CD14-positive monocyte (primary cell): ENCODE measurements around the gene MAP3K7. TPM values are rescaled to one million over a fixed set of nuclear protein-coding genes. Genes with fewer than 3 reads are reported as not detected.

ENCODE experiments used
- DNase-seq, 3 donors: peaks; one replicate each; pipeline ENCODE4 v3.0.0-alpha.2; 2011 to 2022
- H2AFZ ChIP-seq: 2 replicates; pipeline ENCODE4 v1.6.0; 2012; ENCODE audit warnings: mild to moderate bottlenecking, low read depth, low read length, inconsistent platforms; ENCODE audit not compliant: insufficient read depth, poor library complexity, severe bottlenecking
- H3K27ac ChIP-seq, 2 donors: 1 replicate in 1 of 2; 2 replicates in 1 of 2; pipeline ENCODE4 v1.5.1; 2012 to 2013; ENCODE audit warnings: low read length in 2 of 2, control low read depth in 1 of 2, inconsistent platforms in 1 of 2, low read depth in 1 of 2, mild to moderate bottlenecking in 1 of 2
- H3K27me3 ChIP-seq, 2 donors: one replicate each; pipeline versions ENCODE4 v1.6.0 to v1.6.1; 2011 to 2013; ENCODE audit warnings: low read length in 2 of 2; ENCODE audit not compliant: control insufficient read depth in 2 of 2, insufficient read depth in 2 of 2
- H3K36me3 ChIP-seq, 2 donors: replicated peaks in 1 of 2; 1 replicate in 1 of 2; 2 replicates in 1 of 2; pipeline versions ENCODE4 v1.5.1 to v1.6.1; 2012 to 2013; ENCODE audit warnings: low read length in 2 of 2, control low read depth in 1 of 2, inconsistent platforms in 1 of 2, mild to moderate bottlenecking in 1 of 2; ENCODE audit not compliant: insufficient read depth in 2 of 2, control insufficient read depth in 1 of 2
- H3K4me1 ChIP-seq, 2 donors: 1 replicate in 1 of 2; 2 replicates in 1 of 2; pipeline versions ENCODE4 v1.5.1 to v1.6.1; 2012 to 2013; ENCODE audit warnings: low read length in 2 of 2, control low read depth in 1 of 2, inconsistent platforms in 1 of 2, mild to moderate bottlenecking in 1 of 2, moderate library complexity in 1 of 2; ENCODE audit not compliant: insufficient read depth in 2 of 2, control insufficient read depth in 1 of 2
- H3K4me2 ChIP-seq: replicated peaks from 2 replicates; pipeline ENCODE3; 2012; ENCODE audit warnings: low read length, moderate library complexity, mild to moderate bottlenecking; ENCODE audit not compliant: poor library complexity, severe bottlenecking; ENCODE audit errors: extremely low read depth
- H3K4me3 ChIP-seq, 3 experiments: fragments of 200-600 bp in 1 of 3; sonication (generic) in 1 of 3; replicated peaks in 1 of 3; 1 replicate in 2 of 3; 2 replicates in 1 of 3; pipeline ENCODE4 v1.5.1; 2011 to 2013; ENCODE audit warnings: low read length in 3 of 3, mild to moderate bottlenecking in 3 of 3, control low read depth in 2 of 3, low read depth in 2 of 3, inconsistent platforms in 1 of 3, moderate library complexity in 1 of 3
- H3K79me2 ChIP-seq: 2 replicates; pipeline ENCODE4 v1.6.0; 2012; ENCODE audit warnings: mild to moderate bottlenecking, control low read depth, inconsistent platforms, low read length, moderate library complexity; ENCODE audit not compliant: insufficient read depth
- H3K9ac ChIP-seq: 2 replicates; pipeline ENCODE4 v1.6.0; 2017; ENCODE audit warnings: low read length, mild to moderate bottlenecking; ENCODE audit not compliant: insufficient read depth, poor library complexity, severe bottlenecking
- H3K9me3 ChIP-seq, 2 donors: replicated peaks in 1 of 2; 1 replicate in 1 of 2; 2 replicates in 1 of 2; pipeline versions ENCODE4 v1.5.1 to v1.6.1; 2012 to 2013; ENCODE audit warnings: low read length in 2 of 2, control low read depth in 1 of 2; ENCODE audit not compliant: control insufficient read depth in 1 of 2, insufficient read depth in 1 of 2
- H4K20me1 ChIP-seq: 2 replicates; pipeline ENCODE4 v1.6.0; 2012; ENCODE audit warnings: mild to moderate bottlenecking, low read length, control low read depth, moderate library complexity; ENCODE audit not compliant: insufficient read depth
- H3K27ac Mint-ChIP-seq, 7 donors: one replicate each; pipeline ENCODE4 v1.8.0; 2020; ENCODE audit warnings: mild to moderate bottlenecking in 7 of 7, mixed read lengths in 7 of 7, moderate library complexity in 6 of 7, inconsistent platforms in 2 of 7
- H3K27me3 Mint-ChIP-seq, 3 donors: one replicate each; pipeline ENCODE4 v1.8.0; 2021 to 2022; ENCODE audit warnings: low read depth in 3 of 3, mild to moderate bottlenecking in 3 of 3, mixed read lengths in 3 of 3, moderate library complexity in 3 of 3, inconsistent platforms in 1 of 3
- H3K36me3 Mint-ChIP-seq, 2 donors: one replicate each; pipeline ENCODE4 v1.8.0; 2020; ENCODE audit warnings: mixed read lengths in 2 of 2, inconsistent platforms in 1 of 2, mild to moderate bottlenecking in 1 of 2
- H3K4me1 Mint-ChIP-seq: one replicate; pipeline ENCODE4 v1.8.0; 2020; ENCODE audit warnings: mild to moderate bottlenecking, mixed read lengths
- H3K4me3 Mint-ChIP-seq, 2 donors: one replicate each; pipeline ENCODE4 v1.8.0; 2020; ENCODE audit warnings: mild to moderate bottlenecking in 2 of 2, mixed read lengths in 2 of 2, moderate library complexity in 1 of 2
- H3K9me3 Mint-ChIP-seq, 7 donors: one replicate each; pipeline ENCODE4 v1.8.0; 2020 to 2022; ENCODE audit warnings: mixed read lengths in 7 of 7, mild to moderate bottlenecking in 6 of 7, moderate library complexity in 6 of 7, inconsistent platforms in 2 of 7
- WGBS: methylation state at CpG from one replicate; pipeline ENCODE4 v1.1.5; 2013; ENCODE audit warnings: missing lambda C conversion rate; ENCODE audit not compliant: insufficient coverage; 5-methylcytosine and 5-hydroxymethylcytosine counted together
- intact Hi-C, 2 donors: fragments of 100-400 bp; cut with micrococcal nuclease; formaldehyde crosslinking; loops; one replicate each; pipeline versions ENCODE4 v1.15.0 to v1.15.1; 2023
- polyA plus RNA-seq, 3 donors: library from polyadenylated mRNA; depleted of rRNA in 1 of 3; unstranded in 2 of 3; stranded (reverse) in 1 of 3; fragments of 300-500 nt in 2 of 3; fragments of >200 nt in 1 of 3; fragmentation: Illumina TruSeq in 2 of 3; gene quantifications; 1 replicate in 2 of 3; 2 replicates in 1 of 3; pipeline ENCODE4 v1.2.3, GENCODE V29; 2012 to 2021
- TF ChIP-seq, protein P1 (sequence below): fragments of 200-600 bp; IDR thresholded peaks from one replicate; pipeline ENCODE4 v1.8.0; 2022; ENCODE audit warnings: antibody characterized with exemption, mild to moderate bottlenecking

The MAP3K7 gene
- polyA plus RNA-seq, 3 donors: 12.4 to 20.0 (median 15.3) TPM

DNA sequence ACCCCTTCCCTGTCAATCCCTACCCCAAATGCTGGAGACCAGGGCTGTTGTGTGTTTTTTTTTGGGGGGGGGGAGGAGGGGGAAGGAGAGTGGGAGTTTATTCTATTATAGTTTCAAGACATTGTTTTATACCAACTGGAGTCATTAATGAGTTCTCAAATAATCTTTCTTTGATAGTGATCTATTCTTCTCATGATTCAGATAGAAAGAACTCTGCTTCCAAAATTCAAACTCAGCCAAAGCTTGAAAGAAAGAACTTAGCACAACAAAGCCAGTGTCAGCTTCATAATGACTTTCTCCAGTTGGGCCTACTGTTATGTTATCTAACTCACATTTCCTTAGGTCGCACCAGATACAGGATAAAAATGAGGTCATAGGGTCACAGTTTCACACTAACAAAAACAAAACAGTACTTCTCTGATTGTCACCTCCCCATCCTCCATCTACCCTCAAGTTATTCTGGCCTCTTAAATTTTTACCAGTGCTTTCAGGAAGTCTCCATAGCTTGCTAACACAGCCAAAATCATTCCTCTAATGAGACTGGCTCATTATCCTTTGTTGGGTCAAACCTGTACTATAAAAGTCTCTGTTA is 19.0 kb upstream of the MAP3K7 start:
- TF ChIP-seq, protein P1, sequence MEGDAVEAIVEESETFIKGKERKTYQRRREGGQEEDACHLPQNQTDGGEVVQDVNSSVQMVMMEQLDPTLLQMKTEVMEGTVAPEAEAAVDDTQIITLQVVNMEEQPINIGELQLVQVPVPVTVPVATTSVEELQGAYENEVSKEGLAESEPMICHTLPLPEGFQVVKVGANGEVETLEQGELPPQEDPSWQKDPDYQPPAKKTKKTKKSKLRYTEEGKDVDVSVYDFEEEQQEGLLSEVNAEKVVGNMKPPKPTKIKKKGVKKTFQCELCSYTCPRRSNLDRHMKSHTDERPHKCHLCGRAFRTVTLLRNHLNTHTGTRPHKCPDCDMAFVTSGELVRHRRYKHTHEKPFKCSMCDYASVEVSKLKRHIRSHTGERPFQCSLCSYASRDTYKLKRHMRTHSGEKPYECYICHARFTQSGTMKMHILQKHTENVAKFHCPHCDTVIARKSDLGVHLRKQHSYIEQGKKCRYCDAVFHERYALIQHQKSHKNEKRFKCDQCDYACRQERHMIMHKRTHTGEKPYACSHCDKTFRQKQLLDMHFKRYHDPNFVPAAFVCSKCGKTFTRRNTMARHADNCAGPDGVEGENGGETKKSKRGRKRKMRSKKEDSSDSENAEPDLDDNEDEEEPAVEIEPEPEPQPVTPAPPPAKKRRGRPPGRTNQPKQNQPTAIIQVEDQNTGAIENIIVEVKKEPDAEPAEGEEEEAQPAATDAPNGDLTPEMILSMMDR: no peak
- no peaks in the 10 kb centered on the region for H3K9me3 ChIP-seq
- intact Hi-C loops: no loop called here
- no peak overlapping the region for H3K4me3 ChIP-seq
- no peak overlapping the region for H3K27ac Mint-ChIP-seq
- H3K4me3 Mint-ChIP-seq: no peak overlapping the region
- peaks cover 0 to 7% (median 2%) of the 10 kb centered on the region in 7 donors for H3K9me3 Mint-ChIP-seq
- no peaks in the 10 kb centered on the region for H3K79me2 ChIP-seq
- H2AFZ ChIP-seq: no peak overlapping the region
- H3K4me1 ChIP-seq: peaks cover 7 to 8% of the 10 kb centered on the region in 2 donors
- peaks cover 30 to 33% of the 10 kb centered on the region in 2 donors for H3K27me3 ChIP-seq
- peaks cover 0 to 6% of the 10 kb centered on the region in 2 donors for H3K36me3 Mint-ChIP-seq
- WGBS: 80% methylated on average over 1 of the region's 1 CpG
- H3K27ac ChIP-seq: no peak overlapping the region
- H3K4me1 Mint-ChIP-seq: peaks cover 8% of the 10 kb centered on the region
- peaks cover 32 to 46% (median 36%) of the 10 kb centered on the region in 3 donors for H3K27me3 Mint-ChIP-seq
- DNase-seq: no peak
- H3K4me2 ChIP-seq: no peak overlapping the region
- H3K36me3 ChIP-seq: no peaks in the 10 kb centered on the region
- no peak overlapping the region for H3K9ac ChIP-seq
- no peaks in the 10 kb centered on the region for H4K20me1 ChIP-seq

DNA sequence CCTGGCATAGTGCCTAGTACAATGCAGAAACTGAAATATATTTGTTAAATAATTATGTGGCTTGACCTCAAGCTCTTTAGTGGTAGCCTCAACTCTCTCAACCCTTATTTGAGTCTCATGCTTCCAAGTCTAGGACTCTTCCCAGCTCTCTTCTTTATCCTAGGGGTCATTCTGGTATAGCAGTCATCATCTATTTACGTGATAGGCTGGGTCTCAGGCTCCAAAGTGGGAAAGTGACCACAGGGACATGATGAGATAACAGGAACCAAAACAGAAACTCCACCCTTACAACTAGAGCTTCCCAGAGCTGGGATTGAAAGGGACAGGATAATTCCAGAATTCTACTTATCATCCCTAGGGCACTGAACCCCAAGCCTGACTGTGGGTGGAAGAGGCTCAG is 17.7 kb upstream of the MAP3K7 start:
- no peak overlapping the region for H3K27ac ChIP-seq
- Mint-ChIP-seq H3K36me3 (no peaks in the 10 kb centered on the region), H3K9me3 (peaks cover 0 to 4% (median 0%) of the 10 kb centered on the region in 7 donors), H3K27me3 (peaks cover 19 to 37% (median 26%) of the 10 kb centered on the region in 3 donors), H3K27ac (no peak overlapping the region), H3K4me3 (no peak overlapping the region), H3K4me1 (no peaks in the 10 kb centered on the region)
- H3K9me3 ChIP-seq: no peaks in the 10 kb centered on the region
- H3K79me2 ChIP-seq: no peaks in the 10 kb centered on the region
- H4K20me1 ChIP-seq: no peaks in the 10 kb centered on the region
- no peak overlapping the region for H3K9ac ChIP-seq
- H2AFZ ChIP-seq: no peak overlapping the region
- no peaks in the 10 kb centered on the region for H3K36me3 ChIP-seq
- TF ChIP-seq, protein P1: no peak
- H3K4me2 ChIP-seq: no peak overlapping the region
- H3K27me3 ChIP-seq: peaks cover 17 to 22% of the 10 kb centered on the region in 2 donors
- no peak overlapping the region for H3K4me3 ChIP-seq
- H3K4me1 ChIP-seq: no peaks in the 10 kb centered on the region
- no peak for DNase-seq
- intact Hi-C loops: no loop called here
- no CpG with 5 or more reads among the region's 1 CpG for WGBS
